22Rv1 (cell line): Measurements from ENCODE around the gene AXDND1.

ENCODE experiments used
- ZFX ChIP-seq: fragments of 450-650 bp; IDR thresholded peaks from 2 replicates; pipeline ENCODE4 v1.6.1; 2017; ENCODE audit warnings: antibody characterized with exemption, borderline replicate concordance
- TF ChIP-seq, protein P1 (sequence below): fragments of 450-650 bp; IDR thresholded peaks from 2 replicates; pipeline ENCODE4 v1.5.1; 2017; ENCODE audit warnings: mild to moderate bottlenecking

- TF ChIP-seq, protein P1, sequence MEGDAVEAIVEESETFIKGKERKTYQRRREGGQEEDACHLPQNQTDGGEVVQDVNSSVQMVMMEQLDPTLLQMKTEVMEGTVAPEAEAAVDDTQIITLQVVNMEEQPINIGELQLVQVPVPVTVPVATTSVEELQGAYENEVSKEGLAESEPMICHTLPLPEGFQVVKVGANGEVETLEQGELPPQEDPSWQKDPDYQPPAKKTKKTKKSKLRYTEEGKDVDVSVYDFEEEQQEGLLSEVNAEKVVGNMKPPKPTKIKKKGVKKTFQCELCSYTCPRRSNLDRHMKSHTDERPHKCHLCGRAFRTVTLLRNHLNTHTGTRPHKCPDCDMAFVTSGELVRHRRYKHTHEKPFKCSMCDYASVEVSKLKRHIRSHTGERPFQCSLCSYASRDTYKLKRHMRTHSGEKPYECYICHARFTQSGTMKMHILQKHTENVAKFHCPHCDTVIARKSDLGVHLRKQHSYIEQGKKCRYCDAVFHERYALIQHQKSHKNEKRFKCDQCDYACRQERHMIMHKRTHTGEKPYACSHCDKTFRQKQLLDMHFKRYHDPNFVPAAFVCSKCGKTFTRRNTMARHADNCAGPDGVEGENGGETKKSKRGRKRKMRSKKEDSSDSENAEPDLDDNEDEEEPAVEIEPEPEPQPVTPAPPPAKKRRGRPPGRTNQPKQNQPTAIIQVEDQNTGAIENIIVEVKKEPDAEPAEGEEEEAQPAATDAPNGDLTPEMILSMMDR, result no peak
- TF ChIP-seq ZFX, result no peak
These were observed 110.7 kb downstream of the AXDND1 start for GRCh38 chr1:179476484-179476883.
